Stimulated activated naive CD8-positive, alpha-beta T cell treated with anti-CD3 and anti-CD28 coated beads, Interleukin-15, Interleukin-2, amounts not matched to agents 100 ng/mL and 50 ng/mL, for 24 hours (primary cell): ENCODE measurements around the gene PROCR.
"Not testable (repeated sequence)": the region's sequence is repeated elsewhere in the genome, so short reads cannot be mapped to it uniquely, and the experiment has no call there.

Source experiments
- H3K27ac Mint-ChIP-seq: one replicate; pipeline ENCODE4 v1.8.0; 2021; ENCODE audit warnings: mild to moderate bottlenecking, mixed read lengths
- H3K27me3 Mint-ChIP-seq: one replicate; pipeline ENCODE4 v1.8.0; 2021; ENCODE audit warnings: mixed read lengths
- H3K36me3 Mint-ChIP-seq: one replicate; pipeline ENCODE4 v1.8.0; 2021; ENCODE audit warnings: low read depth, mixed read lengths
- H3K4me1 Mint-ChIP-seq: one replicate; pipeline ENCODE4 v1.8.0; 2021; ENCODE audit warnings: low read depth, mixed read lengths
- H3K4me3 Mint-ChIP-seq: one replicate; pipeline ENCODE4 v1.8.0; 2021; ENCODE audit warnings: mild to moderate bottlenecking, mixed read lengths
- H3K9me3 Mint-ChIP-seq: one replicate; pipeline ENCODE4 v1.8.0; 2021; ENCODE audit warnings: mixed read lengths

Gene PROCR

GRCh38 chr20:35147575-35148071, 24.2 kb upstream of the PROCR start:
- H3K4me3 Mint-ChIP-seq: peak overlapping the region; percentile 91
- H3K36me3 Mint-ChIP-seq, H3K27me3 Mint-ChIP-seq, H3K9me3 Mint-ChIP-seq: not testable (repeated sequence)
- peak overlapping the region; percentile 93 for H3K27ac Mint-ChIP-seq
- peaks cover 32% of the 10 kb centered on the region for H3K4me1 Mint-ChIP-seq

GRCh38 chr20:35150846-35151579, 20.9 kb upstream of the PROCR start:
- Mint-ChIP-seq H3K27ac (no peak overlapping the region), H3K27me3 (no peaks in the 10 kb centered on the region), H3K36me3 (no peaks in the 10 kb centered on the region), H3K4me3 (no peak overlapping the region), H3K9me3 (no peaks in the 10 kb centered on the region), H3K4me1 (peaks cover 19% of the 10 kb centered on the region)

- H3K27me3 Mint-ChIP-seq: no peaks in the 10 kb centered on the region
- H3K9me3 Mint-ChIP-seq: no peaks in the 10 kb centered on the region
- no peaks in the 10 kb centered on the region for H3K36me3 Mint-ChIP-seq
- H3K27ac Mint-ChIP-seq: no peak overlapping the region
- H3K4me1 Mint-ChIP-seq: peaks cover 14% of the 10 kb centered on the region
- H3K4me3 Mint-ChIP-seq: no peak overlapping the region
Measured at GRCh38 chr20:35151736-35152135, 20.1 kb upstream of the PROCR start.

GRCh38 chr20:35155936-35156335, 15.9 kb upstream of the PROCR start:
- H3K4me3 Mint-ChIP-seq: no peak overlapping the region
- no peaks in the 10 kb centered on the region for H3K36me3 Mint-ChIP-seq
- no peaks in the 10 kb centered on the region for H3K27me3 Mint-ChIP-seq
- H3K4me1 Mint-ChIP-seq: peaks cover 4% of the 10 kb centered on the region
- H3K9me3 Mint-ChIP-seq: no peaks in the 10 kb centered on the region
- H3K27ac Mint-ChIP-seq: no peak overlapping the region

- Mint-ChIP-seq H3K4me1 (peaks cover 12% of the 10 kb centered on the region), H3K9me3 (no peaks in the 10 kb centered on the region), H3K4me3 (no peak overlapping the region), H3K27me3 (no peaks in the 10 kb centered on the region), H3K27ac (no peak overlapping the region), H3K36me3 (no peaks in the 10 kb centered on the region)
Measured at GRCh38 chr20:35156978-35157377, 14.9 kb upstream of the PROCR start.

- not testable (repeated sequence) for H3K36me3 Mint-ChIP-seq, H3K9me3 Mint-ChIP-seq, H3K27ac Mint-ChIP-seq, H3K27me3 Mint-ChIP-seq, H3K4me3 Mint-ChIP-seq
- H3K4me1 Mint-ChIP-seq: peaks cover 15% of the 10 kb centered on the region
Measured at GRCh38 chr20:35160341-35160740, 11.5 kb upstream of the PROCR start.

GRCh38 chr20:35164531-35164930, 7.3 kb upstream of the PROCR start:
- peaks cover 15% of the 10 kb centered on the region for H3K4me1 Mint-ChIP-seq

GRCh38 chr20:35165221-35166185, 6.4 kb upstream of the PROCR start:
- Mint-ChIP-seq H3K4me1 (peaks cover 15% of the 10 kb centered on the region), H3K36me3 (peaks cover 3% of the 10 kb centered on the region), H3K9me3 (peaks cover 6% of the 10 kb centered on the region), H3K27ac (no peak overlapping the region), H3K4me3 (no peak overlapping the region), H3K27me3 (no peaks in the 10 kb centered on the region)

More at GRCh38 chr20:35164531-35164930, 7.3 kb upstream of the PROCR start:
- not testable (repeated sequence) for H3K27ac Mint-ChIP-seq, H3K4me3 Mint-ChIP-seq, H3K9me3 Mint-ChIP-seq, H3K36me3 Mint-ChIP-seq, H3K27me3 Mint-ChIP-seq

- no peaks in the 10 kb centered on the region for H3K27me3 Mint-ChIP-seq
- H3K27ac Mint-ChIP-seq: no peak overlapping the region
- no peak overlapping the region for H3K4me3 Mint-ChIP-seq
- H3K4me1 Mint-ChIP-seq: peaks cover 14% of the 10 kb centered on the region
- peaks cover 6% of the 10 kb centered on the region for H3K9me3 Mint-ChIP-seq
- peaks cover 3% of the 10 kb centered on the region for H3K36me3 Mint-ChIP-seq
Measured at GRCh38 chr20:35166242-35166830, 5.5 kb upstream of the PROCR start.

- Mint-ChIP-seq H3K27me3 (no peaks in the 10 kb centered on the region), H3K27ac (no peak overlapping the region), H3K4me1 (peaks cover 17% of the 10 kb centered on the region), H3K9me3 (peaks cover 3% of the 10 kb centered on the region), H3K4me3 (no peak overlapping the region), H3K36me3 (peaks cover 3% of the 10 kb centered on the region)
Measured at GRCh38 chr20:35167787-35168186, 4.1 kb upstream of the PROCR start.

- H3K4me3 Mint-ChIP-seq, H3K27ac Mint-ChIP-seq, H3K27me3 Mint-ChIP-seq, H3K36me3 Mint-ChIP-seq, H3K9me3 Mint-ChIP-seq: not testable (repeated sequence)
- peaks cover 20% of the 10 kb centered on the region for H3K4me1 Mint-ChIP-seq
Measured at GRCh38 chr20:35168701-35169409, 3.0 kb upstream of the PROCR start.

- Mint-ChIP-seq H3K36me3 (no peaks in the 10 kb centered on the region), H3K4me3 (peak overlapping the region; percentile 73), H3K4me1 (peaks cover 21% of the 10 kb centered on the region), H3K9me3 (no peaks in the 10 kb centered on the region), H3K27ac (peak overlapping the region; percentile 18), H3K27me3 (no peaks in the 10 kb centered on the region)
Measured at GRCh38 chr20:35171438-35171752, 477 bp upstream of the PROCR start.

GRCh38 chr20:35172434-35172806, 548 bp downstream of the PROCR start:
- H3K4me3 Mint-ChIP-seq: peak overlapping the region; percentile 73
- no peaks in the 10 kb centered on the region for H3K9me3 Mint-ChIP-seq
- H3K27ac Mint-ChIP-seq: peak overlapping the region; percentile 39

GRCh38 chr20:35173576-35174192, 1.8 kb downstream of the PROCR start:
- no peak overlapping the region for H3K4me3 Mint-ChIP-seq
- no peaks in the 10 kb centered on the region for H3K36me3 Mint-ChIP-seq
- no peak overlapping the region for H3K27ac Mint-ChIP-seq
- H3K9me3 Mint-ChIP-seq: no peaks in the 10 kb centered on the region
- peaks cover 21% of the 10 kb centered on the region for H3K4me1 Mint-ChIP-seq
- no peaks in the 10 kb centered on the region for H3K27me3 Mint-ChIP-seq

More at GRCh38 chr20:35172434-35172806, 548 bp downstream of the PROCR start:
- Mint-ChIP-seq H3K4me1 (peaks cover 21% of the 10 kb centered on the region), H3K36me3 (no peaks in the 10 kb centered on the region), H3K27me3 (no peaks in the 10 kb centered on the region)
